SH-SY5Y (cell line): ENCODE data around the gene TIGD3.

ENCODE experiments used
- GATA2 ChIP-seq: IDR thresholded peaks from 2 replicates; pipeline ENCODE4 v1.6.1; 2011; ENCODE audit warnings: mild to moderate bottlenecking, low read depth, low read length
- GATA3 ChIP-seq: IDR thresholded peaks from 2 replicates; pipeline ENCODE4 v1.6.1; 2011; ENCODE audit warnings: low read depth, mild to moderate bottlenecking, low read length, moderate library complexity

- TF ChIP-seq GATA3 (no peak), GATA2 (no peak)
These were observed 46.2 kb upstream of the TIGD3 start for GRCh38 chr11:65308281-65308891.
